ENCODE results near the gene HAVCR1.

The HAVCR1 gene

DNA sequence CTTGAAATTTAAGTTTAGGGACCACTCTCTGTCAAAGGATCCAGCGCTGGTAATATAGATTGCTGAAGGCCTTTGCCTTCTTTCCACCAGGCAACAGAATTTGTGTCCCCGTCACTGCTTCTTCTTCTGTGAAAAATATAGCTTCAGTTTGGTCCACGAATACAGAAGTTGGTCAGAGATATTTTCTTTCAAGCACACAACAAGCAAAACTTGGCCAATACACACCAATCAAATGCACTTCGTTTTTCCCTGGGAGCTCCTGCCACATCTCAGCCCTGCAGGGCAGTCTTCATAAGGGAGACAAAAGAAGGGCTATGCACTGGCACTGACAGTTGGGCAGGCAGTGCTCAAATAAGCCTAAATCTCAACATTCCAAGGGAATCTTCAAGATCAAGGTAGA is 27.0 kb upstream of the HAVCR1 start:
- H3K36me3 ChIP-seq (ENCODE audit: insufficient read depth, low read length), result no peaks in the 10 kb centered on the region
- no peak overlapping the region for H3K4me2 ChIP-seq (ENCODE audit: low read depth, low read length, poor library complexity, severe bottlenecking)
- H3K9me2 ChIP-seq (replicated peaks; ENCODE audit: low read depth, low read length), result no peaks in the 10 kb centered on the region
- no peaks in the 10 kb centered on the region for H3K4me1 ChIP-seq (ENCODE audit: insufficient read depth, low read length, poor library complexity, severe bottlenecking)
- TF ChIP-seq CTCF (conservative IDR thresholded peaks at IDR 0.05; ENCODE audit: low read length), result no peak
- no peaks in the 10 kb centered on the region for H3K9me3 ChIP-seq (ENCODE audit: insufficient read depth, low read depth, low read length)
- H3K27me3 ChIP-seq (ENCODE audit: insufficient read depth, low read length, poor library complexity, severe bottlenecking), result no peaks in the 10 kb centered on the region
- H3K79me2 ChIP-seq (ENCODE audit: insufficient read depth, low read length), result no peaks in the 10 kb centered on the region
- H3K9ac ChIP-seq (ENCODE audit: low read depth, low read length, poor library complexity, severe bottlenecking), result no peak overlapping the region
- H3F3A ChIP-seq (ENCODE audit: low read depth), result no peaks in the 10 kb centered on the region
- no peak overlapping the region for H3K4me3 ChIP-seq (ENCODE audit: low read length, poor library complexity, severe bottlenecking)
- no peaks in the 10 kb centered on the region for H4K20me1 ChIP-seq (ENCODE audit: insufficient read depth, low read length, poor library complexity, severe bottlenecking)
- no peak overlapping the region for H2AFZ ChIP-seq (ENCODE audit: low read length)

DNA sequence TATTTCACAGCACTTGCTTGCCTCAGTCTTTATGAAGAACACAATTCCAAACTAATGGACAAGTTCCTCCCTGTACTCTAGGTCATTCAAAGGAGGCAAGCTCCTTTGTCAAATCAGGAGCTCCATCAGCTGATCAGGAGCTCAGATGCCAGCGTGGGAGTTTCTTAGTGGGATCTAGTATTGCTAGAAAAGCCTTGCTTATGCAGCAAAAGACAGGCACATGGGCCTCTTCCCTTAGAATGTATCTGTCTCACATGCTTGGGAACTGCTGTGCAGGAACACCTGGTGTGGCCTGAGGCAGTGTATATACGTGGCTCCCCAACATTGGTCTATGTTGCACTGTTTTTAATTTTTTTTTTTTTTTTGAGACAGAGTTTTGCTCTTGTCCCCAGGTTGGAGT is 21.4 kb upstream of the HAVCR1 start:
- H3K9me2 ChIP-seq (replicated peaks; ENCODE audit: low read depth, low read length), result no peaks in the 10 kb centered on the region
- H3K9me3 ChIP-seq (ENCODE audit: insufficient read depth, low read depth, low read length), result no peaks in the 10 kb centered on the region
- no peak for TF ChIP-seq CTCF (conservative IDR thresholded peaks at IDR 0.05; ENCODE audit: low read length)
- no peak for TF ChIP-seq EZH2phosphoT487 (IDR thresholded peaks at IDR 0.05; ENCODE audit: borderline replicate concordance)
- no peak overlapping the region for H3K4me3 ChIP-seq (ENCODE audit: low read length, poor library complexity, severe bottlenecking)
- H3K9ac ChIP-seq (ENCODE audit: low read depth, low read length, poor library complexity, severe bottlenecking), result no peak overlapping the region
- H3F3A ChIP-seq (ENCODE audit: low read depth), result no peaks in the 10 kb centered on the region
- no peaks in the 10 kb centered on the region for H3K79me2 ChIP-seq (ENCODE audit: insufficient read depth, low read length)
- H4K20me1 ChIP-seq (ENCODE audit: insufficient read depth, low read length, poor library complexity, severe bottlenecking), result no peaks in the 10 kb centered on the region
- no peaks in the 10 kb centered on the region for H3K36me3 ChIP-seq (ENCODE audit: insufficient read depth, low read length)
- H3K4me1 ChIP-seq (ENCODE audit: insufficient read depth, low read length, poor library complexity, severe bottlenecking), result no peaks in the 10 kb centered on the region
- H3K27me3 ChIP-seq (ENCODE audit: insufficient read depth, low read length, poor library complexity, severe bottlenecking), result no peaks in the 10 kb centered on the region
- H3K4me2 ChIP-seq (ENCODE audit: low read depth, low read length, poor library complexity, severe bottlenecking), result no peak overlapping the region
- no peak overlapping the region for H2AFZ ChIP-seq (ENCODE audit: low read length)

DNA sequence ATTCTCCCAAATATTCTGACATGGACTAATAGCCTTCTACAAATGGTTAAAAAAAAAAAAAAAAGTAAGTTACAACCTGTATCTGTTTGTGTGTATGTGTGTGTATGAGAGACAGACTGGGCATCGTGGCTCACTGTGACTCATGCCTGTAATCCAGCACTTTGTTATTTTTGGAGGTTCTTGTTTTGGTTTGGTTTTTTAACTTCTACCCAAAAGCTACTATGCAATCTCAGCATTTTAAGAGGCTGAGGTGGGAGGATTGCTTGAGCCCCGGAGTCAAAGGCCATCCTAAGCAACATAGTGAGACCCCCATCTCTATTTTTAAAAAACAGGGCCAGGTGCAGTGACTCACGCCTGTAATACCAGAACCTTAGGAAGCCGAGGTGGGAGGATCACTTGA is 17.6 kb upstream of the HAVCR1 start:
- no peak overlapping the region for H2AFZ ChIP-seq (ENCODE audit: low read length)
- H3K4me1 ChIP-seq (ENCODE audit: insufficient read depth, low read length, poor library complexity, severe bottlenecking), result no peaks in the 10 kb centered on the region

More for the DNA sequence above, 17.6 kb upstream of the HAVCR1 start:
- no peak for TF ChIP-seq EZH2phosphoT487 (IDR thresholded peaks at IDR 0.05; ENCODE audit: borderline replicate concordance)
- no peak for TF ChIP-seq CTCF (conservative IDR thresholded peaks at IDR 0.05; ENCODE audit: low read length)
- H4K20me1 ChIP-seq (ENCODE audit: insufficient read depth, low read length, poor library complexity, severe bottlenecking), result no peaks in the 10 kb centered on the region
- no peak overlapping the region for H3K4me2 ChIP-seq (ENCODE audit: low read depth, low read length, poor library complexity, severe bottlenecking)
- H3K4me3 ChIP-seq (ENCODE audit: low read length, poor library complexity, severe bottlenecking), result no peak overlapping the region
- H3K27me3 ChIP-seq (ENCODE audit: insufficient read depth, low read length, poor library complexity, severe bottlenecking), result no peaks in the 10 kb centered on the region
- no peaks in the 10 kb centered on the region for H3K36me3 ChIP-seq (ENCODE audit: insufficient read depth, low read length)
- H3K9me3 ChIP-seq (ENCODE audit: insufficient read depth, low read depth, low read length), result no peaks in the 10 kb centered on the region
- no peaks in the 10 kb centered on the region for H3F3A ChIP-seq (ENCODE audit: low read depth)
- no peak overlapping the region for H3K9ac ChIP-seq (ENCODE audit: low read depth, low read length, poor library complexity, severe bottlenecking)
- no peaks in the 10 kb centered on the region for H3K79me2 ChIP-seq (ENCODE audit: insufficient read depth, low read length)
- H3K9me2 ChIP-seq (replicated peaks; ENCODE audit: low read depth, low read length), result no peaks in the 10 kb centered on the region

Measured in Loucy (cell line).